ENCODE measurements around the gene SF3A1.

GRCh38 chr22:30371981-30372380 lies 15.3 kb upstream of the SF3A1 start:
- TF ChIP-seq EZH2phosphoT487 (IDR thresholded peaks at IDR 0.05; ENCODE audit: low read length) = no peak
- TF ChIP-seq CTCF (IDR thresholded peaks at IDR 0.05; ENCODE audit: low read length) = no peak
